MM.1S (cell line): ENCODE measurements around the gene SCN4A.

ENCODE experiments used
- DNase-seq: peaks from one replicate; pipeline ENCODE4 v3.0.0-alpha.2; 2015
- H2AFZ ChIP-seq: fragments of 300-600 bp; sonication (generic); 2 replicates; pipeline ENCODE4 v1.6.0; 2016; ENCODE audit warnings: antibody characterized with exemption, low read length
- H3F3A ChIP-seq: fragments of 300-600 bp; sonication (generic); 2 replicates; pipeline ENCODE4 v1.6.1; 2016; ENCODE audit warnings: mild to moderate bottlenecking, antibody characterized with exemption, low read length, moderate library complexity, mixed read lengths; ENCODE audit not compliant: insufficient read depth
- H3K27ac ChIP-seq: fragments of 300-600 bp; sonication (generic); 2 replicates; pipeline ENCODE4 v1.5.1; 2016; ENCODE audit warnings: mild to moderate bottlenecking, low read length
- H3K27me3 ChIP-seq: fragments of 300-600 bp; sonication (generic); replicated peaks from 2 replicates; pipeline ENCODE4 v1.6.0; 2016; ENCODE audit warnings: low read length; ENCODE audit not compliant: insufficient read depth
- H3K36me3 ChIP-seq: fragments of 300-600 bp; sonication (generic); replicated peaks from 2 replicates; pipeline ENCODE4 v1.6.1; 2016; ENCODE audit warnings: mild to moderate bottlenecking, low read length, mixed read lengths; ENCODE audit not compliant: insufficient read depth
- H3K4me1 ChIP-seq: fragments of 300-600 bp; sonication (generic); 2 replicates; pipeline ENCODE4 v1.6.1; 2016; ENCODE audit warnings: low read length, mixed read lengths
- H3K4me2 ChIP-seq: fragments of 300-600 bp; sonication (generic); 2 replicates; pipeline ENCODE4 v1.6.0; 2016; ENCODE audit warnings: low read depth, low read length
- H3K4me3 ChIP-seq: fragments of 300-600 bp; sonication (generic); 2 replicates; pipeline ENCODE4 v1.5.1; 2016; ENCODE audit warnings: low read length, mixed read lengths
- H3K79me2 ChIP-seq: fragments of 300-600 bp; sonication (generic); 2 replicates; pipeline ENCODE4 v1.6.1; 2016; ENCODE audit warnings: mixed run types, low read length, mixed read lengths
- H3K9ac ChIP-seq: fragments of 300-600 bp; sonication (generic); 2 replicates; pipeline ENCODE4 v1.6.1; 2016; ENCODE audit warnings: low read length, mixed read lengths
- H3K9me2 ChIP-seq: fragments of 300-600 bp; sonication (generic); replicated peaks from 2 replicates; pipeline ENCODE4 v1.6.1; 2016; ENCODE audit warnings: mild to moderate bottlenecking, low read length, mixed read lengths; ENCODE audit not compliant: insufficient read depth
- H3K9me3 ChIP-seq: fragments of 300-600 bp; sonication (generic); replicated peaks from 2 replicates; pipeline ENCODE4 v1.6.1; 2016; ENCODE audit warnings: mild to moderate bottlenecking, low read length, mixed read lengths; ENCODE audit not compliant: insufficient read depth
- H4K20me1 ChIP-seq: fragments of 300-600 bp; sonication (generic); 2 replicates; pipeline ENCODE4 v1.6.1; 2016; ENCODE audit warnings: mild to moderate bottlenecking, low read length, moderate library complexity, mixed read lengths; ENCODE audit not compliant: insufficient read depth
- EZH2 ChIP-seq: fragments of 300-600 bp; sonication (generic); optimal IDR thresholded peaks from 2 replicates; pipeline ENCODE3; 2017; ENCODE audit warnings: low read depth, mild to moderate bottlenecking, antibody characterized with exemption, low read length, mixed read lengths
- EZH2phosphoT487 ChIP-seq: fragments of 300-600 bp; sonication (generic); IDR thresholded peaks from 2 replicates; pipeline ENCODE4 v1.6.1; 2018; ENCODE audit warnings: antibody characterized with exemption, low read length
- TF ChIP-seq, protein P1 (sequence below): fragments of 300-600 bp; sonication (generic); IDR thresholded peaks from 2 replicates; pipeline ENCODE4 v1.5.1; 2016; ENCODE audit warnings: antibody characterized with exemption, low read length, mixed read lengths

SCN4A gene

GRCh38 chr17:63986821-63987220 is 14.1 kb upstream of the SCN4A start:
- Histone ChIP-seq H3K9ac (no peak overlapping the region), H3K4me1 (peaks cover 6% of the 10 kb centered on the region; the same call in 1 of the 2 replicates), H3K4me2 (0 out of 2 replicates have a peak overlapping the region, but pooled peaks have one; percentile 23), H4K20me1 (no peaks in the 10 kb centered on the region), H3K36me3 (no peaks in the 10 kb centered on the region), H3K27ac (no peak overlapping the region), H3K27me3 (no peaks in the 10 kb centered on the region), H3K9me3 (no peaks in the 10 kb centered on the region), H3F3A (no peaks in the 10 kb centered on the region), H3K79me2 (no peaks in the 10 kb centered on the region), H3K9me2 (no peaks in the 10 kb centered on the region), H2AFZ (no peak overlapping the region), H3K4me3 (no peak overlapping the region)
- DNase-seq = no peak
- TF ChIP-seq EZH2phosphoT487 (no peak), EZH2 (no peak)
- TF ChIP-seq, protein P1, sequence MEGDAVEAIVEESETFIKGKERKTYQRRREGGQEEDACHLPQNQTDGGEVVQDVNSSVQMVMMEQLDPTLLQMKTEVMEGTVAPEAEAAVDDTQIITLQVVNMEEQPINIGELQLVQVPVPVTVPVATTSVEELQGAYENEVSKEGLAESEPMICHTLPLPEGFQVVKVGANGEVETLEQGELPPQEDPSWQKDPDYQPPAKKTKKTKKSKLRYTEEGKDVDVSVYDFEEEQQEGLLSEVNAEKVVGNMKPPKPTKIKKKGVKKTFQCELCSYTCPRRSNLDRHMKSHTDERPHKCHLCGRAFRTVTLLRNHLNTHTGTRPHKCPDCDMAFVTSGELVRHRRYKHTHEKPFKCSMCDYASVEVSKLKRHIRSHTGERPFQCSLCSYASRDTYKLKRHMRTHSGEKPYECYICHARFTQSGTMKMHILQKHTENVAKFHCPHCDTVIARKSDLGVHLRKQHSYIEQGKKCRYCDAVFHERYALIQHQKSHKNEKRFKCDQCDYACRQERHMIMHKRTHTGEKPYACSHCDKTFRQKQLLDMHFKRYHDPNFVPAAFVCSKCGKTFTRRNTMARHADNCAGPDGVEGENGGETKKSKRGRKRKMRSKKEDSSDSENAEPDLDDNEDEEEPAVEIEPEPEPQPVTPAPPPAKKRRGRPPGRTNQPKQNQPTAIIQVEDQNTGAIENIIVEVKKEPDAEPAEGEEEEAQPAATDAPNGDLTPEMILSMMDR = no peak

DNA sequence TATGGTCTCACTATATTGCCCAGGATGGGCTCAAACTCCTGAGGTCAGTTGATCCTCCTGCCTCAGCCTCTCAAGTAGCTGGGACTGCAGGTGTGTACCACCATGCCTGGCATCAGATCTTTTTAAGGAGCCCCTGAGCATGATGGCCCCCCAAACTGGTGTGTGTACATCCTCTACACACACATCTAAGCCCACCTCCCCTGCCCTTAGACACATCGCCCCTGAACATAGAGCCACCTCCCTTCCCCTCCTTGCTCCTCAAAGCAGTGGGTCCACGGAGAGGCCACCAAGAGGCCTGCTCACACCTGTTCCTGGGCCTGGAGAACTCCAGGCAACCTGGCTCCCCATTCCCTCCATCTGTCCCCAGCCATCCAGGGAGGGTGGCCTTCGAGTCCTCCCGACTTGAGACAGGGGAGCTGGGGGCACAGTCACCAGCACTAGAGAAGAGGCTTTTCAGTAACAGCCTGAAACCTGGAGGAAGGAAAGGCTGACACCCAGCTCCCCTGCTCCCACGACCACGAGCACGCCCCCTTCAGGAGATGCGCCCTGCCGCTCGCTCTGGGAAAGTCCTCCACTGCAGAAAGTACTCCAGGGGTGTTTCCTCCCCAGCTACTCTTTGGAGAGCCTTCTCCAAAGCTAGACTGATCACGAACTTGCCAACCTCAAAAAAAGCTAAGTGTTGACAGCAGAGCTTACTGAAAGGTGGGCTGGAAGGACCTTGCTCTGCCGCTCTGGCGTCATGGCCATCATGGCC is 12.8 kb upstream of the SCN4A start:
- Histone ChIP-seq H3K4me3 (no peak overlapping the region), H3K9me2 (no peaks in the 10 kb centered on the region), H3K9me3 (no peaks in the 10 kb centered on the region), H3K27me3 (no peaks in the 10 kb centered on the region), H3K27ac (no peak overlapping the region), H2AFZ (no peak overlapping the region), H3F3A (no peaks in the 10 kb centered on the region), H4K20me1 (no peaks in the 10 kb centered on the region), H3K79me2 (no peaks in the 10 kb centered on the region), H3K4me2 (no peak overlapping the region), H3K4me1 (peaks cover 6% of the 10 kb centered on the region; the same call in 1 of the 2 replicates), H3K9ac (no peak overlapping the region), H3K36me3 (no peaks in the 10 kb centered on the region)
- TF ChIP-seq EZH2 = no peak
- TF ChIP-seq, protein P1 = no peak
- no peak for TF ChIP-seq EZH2phosphoT487
- no peak for DNase-seq

GRCh38 chr17:63984651-63985386 is 12.1 kb upstream of the SCN4A start:
- no peaks in the 10 kb centered on the region for H3K36me3 ChIP-seq
- TF ChIP-seq EZH2 (no peak), EZH2phosphoT487 (no peak)
- TF ChIP-seq, protein P1 = no peak
- H3K9me2 ChIP-seq = no peaks in the 10 kb centered on the region
- no peaks in the 10 kb centered on the region for H3K27me3 ChIP-seq
- no peak overlapping the region for H3K9ac ChIP-seq
- H3K4me3 ChIP-seq = no peak overlapping the region
- H3K4me2 ChIP-seq = no peak overlapping the region
- no peak for DNase-seq
- H3K27ac ChIP-seq = no peak overlapping the region
- no peaks in the 10 kb centered on the region for H3K79me2 ChIP-seq
- no peaks in the 10 kb centered on the region for H3K9me3 ChIP-seq
- no peak overlapping the region for H2AFZ ChIP-seq
- no peaks in the 10 kb centered on the region for H3F3A ChIP-seq
- peaks cover 6% of the 10 kb centered on the region; the same call in 1 of the 2 replicates for H3K4me1 ChIP-seq
- no peaks in the 10 kb centered on the region for H4K20me1 ChIP-seq
